Measurements from ENCODE around the gene SLC16A2.

The SLC16A2 gene

GRCh38 chrX:74389016-74389722 lies 32.1 kb upstream of the SLC16A2 start (continued):
- TF ChIP-seq ARNTL (CRISPR knock-in tag; IDR thresholded peaks at IDR 0.05; ENCODE audit: borderline replicate concordance, low read depth) = no peak
- no peak for TF ChIP-seq TOX (CRISPR knock-in tag; IDR thresholded peaks at IDR 0.05; ENCODE audit: borderline replicate concordance)
- TF ChIP-seq ZNF565 (CRISPR knock-in tag; conservative IDR thresholded peaks at IDR 0.05; ENCODE audit: low read depth) = no peak
- TF ChIP-seq ESRRG (CRISPR knock-in tag; IDR thresholded peaks at IDR 0.05) = no peak
- TF ChIP-seq POU6F1 (CRISPR knock-in tag; IDR thresholded peaks at IDR 0.05; ENCODE audit: borderline replicate concordance, low read depth) = no peak
- no peak for TF ChIP-seq PATZ1 (CRISPR knock-in tag; IDR thresholded peaks at IDR 0.05; ENCODE audit: borderline replicate concordance)
- TF ChIP-seq TCF4 (CRISPR knock-in tag; IDR thresholded peaks at IDR 0.05; ENCODE audit: borderline replicate concordance) = no peak

GRCh38 chrX:74395556-74395955 lies 25.7 kb upstream of the SLC16A2 start:
- ATAC-seq = no peak

DNA sequence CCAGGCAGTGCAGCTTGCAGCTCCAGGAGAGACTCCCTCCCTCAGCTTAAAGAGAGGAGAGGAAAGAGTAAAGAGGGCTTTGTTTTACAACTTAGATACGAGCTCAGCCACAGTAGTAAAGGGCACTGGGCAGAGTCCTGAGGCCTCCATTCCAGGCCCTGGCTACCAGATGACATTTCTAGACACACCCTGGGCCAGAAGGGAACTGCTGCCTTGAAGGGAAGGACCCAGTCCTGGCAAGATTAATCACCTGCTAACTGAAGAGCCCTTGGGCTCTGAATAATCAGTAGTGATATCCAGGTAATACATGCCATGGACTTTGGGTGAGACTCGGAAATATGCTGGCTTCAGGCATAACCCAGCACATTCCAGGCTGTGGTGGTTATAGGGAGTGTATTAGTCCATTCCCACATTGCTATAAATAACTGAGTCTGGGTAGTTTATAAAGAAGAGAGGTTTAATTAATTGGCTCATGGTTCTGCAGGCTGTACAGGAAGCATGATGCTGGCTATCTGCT lies 15.3 kb upstream of the SLC16A2 start:
- no peak for ATAC-seq
- TF ChIP-seq ISL1 (CRISPR knock-in tag; IDR thresholded peaks at IDR 0.05) (no peak), ZC3H10 (CRISPR knock-in tag; IDR thresholded peaks at IDR 0.05) (no peak), TOX (CRISPR knock-in tag; IDR thresholded peaks at IDR 0.05; ENCODE audit: borderline replicate concordance) (no peak), ZFP3 (CRISPR knock-in tag; IDR thresholded peaks at IDR 0.05) (no peak), ZNF565 (CRISPR knock-in tag; conservative IDR thresholded peaks at IDR 0.05; ENCODE audit: low read depth) (no peak), TCF4 (CRISPR knock-in tag; IDR thresholded peaks at IDR 0.05; ENCODE audit: borderline replicate concordance) (no peak)
- TF ChIP-seq, protein P1, sequence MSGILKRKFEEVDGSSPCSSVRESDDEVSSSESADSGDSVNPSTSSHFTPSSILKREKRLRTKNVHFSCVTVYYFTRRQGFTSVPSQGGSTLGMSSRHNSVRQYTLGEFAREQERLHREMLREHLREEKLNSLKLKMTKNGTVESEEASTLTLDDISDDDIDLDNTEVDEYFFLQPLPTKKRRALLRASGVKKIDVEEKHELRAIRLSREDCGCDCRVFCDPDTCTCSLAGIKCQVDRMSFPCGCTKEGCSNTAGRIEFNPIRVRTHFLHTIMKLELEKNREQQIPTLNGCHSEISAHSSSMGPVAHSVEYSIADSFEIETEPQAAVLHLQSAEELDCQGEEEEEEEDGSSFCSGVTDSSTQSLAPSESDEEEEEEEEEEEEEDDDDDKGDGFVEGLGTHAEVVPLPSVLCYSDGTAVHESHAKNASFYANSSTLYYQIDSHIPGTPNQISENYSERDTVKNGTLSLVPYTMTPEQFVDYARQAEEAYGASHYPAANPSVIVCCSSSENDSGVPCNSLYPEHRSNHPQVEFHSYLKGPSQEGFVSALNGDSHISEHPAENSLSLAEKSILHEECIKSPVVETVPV (CRISPR knock-in tag; IDR thresholded peaks at IDR 0.05) = no peak
- TF ChIP-seq, protein P2, sequence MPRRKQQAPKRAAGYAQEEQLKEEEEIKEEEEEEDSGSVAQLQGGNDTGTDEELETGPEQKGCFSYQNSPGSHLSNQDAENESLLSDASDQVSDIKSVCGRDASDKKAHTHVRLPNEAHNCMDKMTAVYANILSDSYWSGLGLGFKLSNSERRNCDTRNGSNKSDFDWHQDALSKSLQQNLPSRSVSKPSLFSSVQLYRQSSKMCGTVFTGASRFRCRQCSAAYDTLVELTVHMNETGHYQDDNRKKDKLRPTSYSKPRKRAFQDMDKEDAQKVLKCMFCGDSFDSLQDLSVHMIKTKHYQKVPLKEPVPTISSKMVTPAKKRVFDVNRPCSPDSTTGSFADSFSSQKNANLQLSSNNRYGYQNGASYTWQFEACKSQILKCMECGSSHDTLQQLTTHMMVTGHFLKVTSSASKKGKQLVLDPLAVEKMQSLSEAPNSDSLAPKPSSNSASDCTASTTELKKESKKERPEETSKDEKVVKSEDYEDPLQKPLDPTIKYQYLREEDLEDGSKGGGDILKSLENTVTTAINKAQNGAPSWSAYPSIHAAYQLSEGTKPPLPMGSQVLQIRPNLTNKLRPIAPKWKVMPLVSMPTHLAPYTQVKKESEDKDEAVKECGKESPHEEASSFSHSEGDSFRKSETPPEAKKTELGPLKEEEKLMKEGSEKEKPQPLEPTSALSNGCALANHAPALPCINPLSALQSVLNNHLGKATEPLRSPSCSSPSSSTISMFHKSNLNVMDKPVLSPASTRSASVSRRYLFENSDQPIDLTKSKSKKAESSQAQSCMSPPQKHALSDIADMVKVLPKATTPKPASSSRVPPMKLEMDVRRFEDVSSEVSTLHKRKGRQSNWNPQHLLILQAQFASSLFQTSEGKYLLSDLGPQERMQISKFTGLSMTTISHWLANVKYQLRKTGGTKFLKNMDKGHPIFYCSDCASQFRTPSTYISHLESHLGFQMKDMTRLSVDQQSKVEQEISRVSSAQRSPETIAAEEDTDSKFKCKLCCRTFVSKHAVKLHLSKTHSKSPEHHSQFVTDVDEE (CRISPR knock-in tag; IDR thresholded peaks at IDR 0.05) = no peak

More at GRCh38 chrX:74395556-74395955, 25.7 kb upstream of the SLC16A2 start:
- TF ChIP-seq ARNTL (CRISPR knock-in tag; IDR thresholded peaks at IDR 0.05; ENCODE audit: borderline replicate concordance, low read depth) (no peak), POU6F1 (CRISPR knock-in tag; IDR thresholded peaks at IDR 0.05; ENCODE audit: borderline replicate concordance, low read depth) (no peak), SNAI2 (CRISPR knock-in tag; IDR thresholded peaks at IDR 0.05) (no peak), ISL1 (CRISPR knock-in tag; IDR thresholded peaks at IDR 0.05) (no peak), PATZ1 (CRISPR knock-in tag; IDR thresholded peaks at IDR 0.05; ENCODE audit: borderline replicate concordance) (no peak), ESRRG (CRISPR knock-in tag; IDR thresholded peaks at IDR 0.05) (no peak), ZFP30 (CRISPR knock-in tag; IDR thresholded peaks at IDR 0.05) (no peak)
- TF ChIP-seq, protein P2 (CRISPR knock-in tag; IDR thresholded peaks at IDR 0.05) = no peak

All from SK-N-SH treated with all-trans-retinoic acid at 6 μM for 48 hours (cell line).